NCI-H446 (cell line): Measurements from ENCODE around the gene FSTL1.

ENCODE experiments used
- DNase-seq, 2 experiments: peaks; one replicate each; lab custom pipeline; 2025; lab: John Stamatoyannopoulos, UW

Gene FSTL1

GRCh38 chr3:120355486-120355885 lies 95.3 kb downstream of the FSTL1 start:
- DNase-seq: no peak

DNA sequence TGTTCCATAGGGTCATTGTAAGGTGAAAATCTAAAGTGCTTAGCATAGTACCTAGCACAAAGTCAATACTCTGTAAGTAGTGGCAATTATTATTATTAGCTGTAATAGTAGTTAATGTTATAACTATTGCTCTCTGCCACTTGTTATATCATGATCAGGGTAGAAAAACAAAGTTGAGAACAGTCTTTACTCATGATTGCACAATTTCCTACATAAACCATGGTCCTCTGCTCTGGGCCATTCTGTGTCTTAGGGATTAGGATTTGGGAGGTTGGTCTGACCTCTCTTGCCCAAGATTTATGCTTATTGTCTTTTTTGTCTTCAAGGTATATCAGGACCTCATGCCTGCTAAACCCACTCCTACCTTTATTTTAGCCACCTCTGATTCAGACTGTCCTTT lies 97.3 kb downstream of the FSTL1 start:
- DNase-seq: no peak

DNA sequence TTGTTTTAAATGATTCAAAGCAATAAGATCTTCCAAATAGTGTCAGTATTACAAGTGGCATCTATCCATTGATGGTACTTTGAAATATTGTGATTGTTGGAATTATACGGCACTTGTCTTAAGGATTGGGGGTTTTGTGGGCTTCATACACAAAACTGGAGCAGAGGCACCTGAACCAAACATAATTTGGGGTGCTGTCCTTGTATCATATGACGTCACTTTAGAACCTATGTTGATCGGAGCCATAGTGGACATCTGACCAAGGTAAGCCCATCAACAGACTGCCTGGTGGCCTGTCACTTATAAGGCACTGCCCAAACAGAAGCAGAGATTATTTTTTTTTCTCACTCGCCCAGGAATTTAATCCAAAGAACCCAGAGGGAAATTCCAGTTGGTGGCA lies 98.8 kb downstream of the FSTL1 start:
- DNase-seq: no peak

- peak in 1 of 2 experiments; percentile 47 for DNase-seq
Measured at GRCh38 chr3:120350401-120350941, 100.3 kb downstream of the FSTL1 start.

- no peak for DNase-seq
Measured at GRCh38 chr3:120349855-120350125, 101.0 kb downstream of the FSTL1 start.

DNA sequence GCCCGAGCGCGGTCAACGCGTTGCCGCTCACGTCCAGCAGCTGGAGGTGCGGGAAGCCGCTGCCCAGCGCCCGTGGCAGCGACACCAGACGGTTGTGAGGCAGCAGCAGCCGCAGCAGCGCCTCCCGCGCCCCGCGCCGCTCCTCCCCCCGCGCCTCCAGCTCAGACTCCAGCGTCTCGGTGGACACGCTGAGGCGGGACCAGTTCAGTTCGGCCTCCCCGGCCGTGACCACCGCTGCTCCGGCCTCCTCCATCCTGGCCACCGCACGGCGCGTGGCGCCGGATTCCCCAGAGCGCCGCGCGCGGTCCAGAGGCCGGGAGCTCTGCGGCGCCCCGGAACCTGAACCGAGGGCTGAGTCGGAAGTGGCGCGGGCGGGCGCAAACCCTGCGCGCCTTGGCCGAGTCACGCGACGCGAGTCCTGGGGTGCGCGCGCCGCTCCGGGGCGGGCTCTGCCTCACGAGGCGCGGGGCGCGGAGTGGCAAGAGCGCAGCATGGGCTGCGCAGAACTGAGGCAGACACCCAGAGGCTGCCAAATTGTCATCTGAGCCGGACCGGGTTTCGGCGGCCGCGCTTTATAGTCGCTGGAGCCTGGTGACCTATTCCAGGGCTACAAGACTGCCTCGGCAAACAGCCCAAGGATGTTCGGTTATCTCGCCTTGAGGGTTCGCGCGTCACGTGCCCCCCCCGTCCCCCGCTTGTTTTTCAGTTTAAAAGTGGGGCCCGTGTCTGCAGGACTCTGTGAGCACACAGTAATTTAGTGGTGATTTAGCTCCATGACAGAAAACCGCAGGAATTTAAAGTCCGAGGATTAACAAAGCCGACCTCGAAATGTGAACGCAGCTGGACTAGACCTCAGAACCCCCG lies 101.6 kb downstream of the FSTL1 start, which contains the start of gene LRRC58:
TSS of gene LRRC58 (minus strand) at position 364 of the 864 bp plus-strand sequence. CDS start at position 253, 111 bp downstream.
- DNase-seq: peak; percentile 89 to 98

DNA sequence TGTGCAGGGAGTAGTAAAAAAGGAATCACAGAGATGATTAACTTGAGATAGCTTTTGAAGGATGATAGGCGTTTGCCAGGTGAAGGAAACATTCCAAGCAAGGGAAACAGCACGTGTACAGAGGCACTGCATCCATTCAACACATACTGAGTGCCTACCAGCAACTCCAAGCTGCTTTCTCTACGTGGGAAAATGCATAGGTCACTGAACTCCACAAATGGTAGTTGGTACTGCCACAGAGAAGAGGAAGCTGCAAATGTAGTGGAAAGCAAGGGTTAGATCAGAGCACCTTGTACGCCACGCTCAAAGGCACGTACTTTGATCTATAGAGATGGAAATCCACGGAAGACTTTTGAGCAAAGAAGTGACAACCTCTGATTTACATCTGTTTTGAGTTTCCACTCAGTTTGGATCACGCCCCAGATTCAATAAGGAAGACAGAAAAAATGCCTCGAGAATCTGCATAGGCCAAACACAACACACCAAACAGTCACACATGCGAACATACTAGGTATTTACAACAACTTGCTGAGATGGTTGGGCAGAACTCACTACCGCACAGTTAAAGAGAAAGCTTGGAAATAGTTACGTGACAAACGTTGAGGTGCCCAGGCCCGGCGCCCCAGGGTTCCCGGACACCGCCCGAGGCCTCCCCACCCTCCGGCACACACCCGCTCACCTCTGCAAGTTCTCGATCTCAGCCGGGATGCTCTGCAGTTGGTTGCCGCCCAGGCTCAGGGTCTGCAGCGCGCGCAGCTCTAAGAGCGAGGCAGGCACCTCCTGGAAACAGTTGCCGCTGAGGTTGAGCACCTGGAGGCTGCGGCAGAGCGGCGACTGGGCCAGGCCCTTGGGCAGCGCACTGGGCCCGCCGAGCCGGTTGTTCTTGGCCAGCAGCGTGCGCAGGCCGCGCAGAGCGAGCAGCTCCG lies 102.5 kb downstream of the FSTL1 start:
- DNase-seq: peak in 1 of 2 experiments; percentile 41

GRCh38 chr3:120344349-120344748 lies 106.4 kb downstream of the FSTL1 start:
- no peak for DNase-seq
